ENCODE measurements around the gene MAGI3.
"Not testable (repeated sequence)": the region's sequence is repeated elsewhere in the genome, so short reads cannot be mapped to it uniquely, and the experiment has no call there.

Gene MAGI3

GRCh38 chr1:113686891-113687618, 296.7 kb downstream of the MAGI3 start:
- FAIRE-seq = no peak
- no peak for TF ChIP-seq CTCF (IDR thresholded peaks at IDR 0.05; ENCODE audit: insufficient read depth, missing control alignments)
- no peak for DNase-seq (ENCODE audit: insufficient read length, low spot score)

- no peak for FAIRE-seq
- no peak for DNase-seq (ENCODE audit: insufficient read length, low spot score)
- no peak for TF ChIP-seq CTCF (IDR thresholded peaks at IDR 0.05; ENCODE audit: insufficient read depth, missing control alignments)
Measured at GRCh38 chr1:113691184-113691583, 300.9 kb downstream of the MAGI3 start.

- no peak for TF ChIP-seq CTCF (IDR thresholded peaks at IDR 0.05; ENCODE audit: insufficient read depth, missing control alignments)
- DNase-seq (ENCODE audit: insufficient read length, low spot score) (no peak), FAIRE-seq (no peak)
Measured at GRCh38 chr1:113692342-113692741, 302.0 kb downstream of the MAGI3 start.

- FAIRE-seq (no peak), DNase-seq (ENCODE audit: insufficient read length, low spot score) (no peak)
- TF ChIP-seq CTCF (IDR thresholded peaks at IDR 0.05; ENCODE audit: insufficient read depth, missing control alignments) = no peak
Measured at GRCh38 chr1:113692824-113693431, 302.6 kb downstream of the MAGI3 start.

- no peak for DNase-seq (ENCODE audit: insufficient read length, low spot score)
- no peak for FAIRE-seq
- TF ChIP-seq CTCF (IDR thresholded peaks at IDR 0.05; ENCODE audit: insufficient read depth, missing control alignments) = no peak
Measured at GRCh38 chr1:113694910-113695309, 304.6 kb downstream of the MAGI3 start.

- TF ChIP-seq CTCF (IDR thresholded peaks at IDR 0.05; ENCODE audit: insufficient read depth, missing control alignments) = no peak
- DNase-seq (ENCODE audit: insufficient read length, low spot score) (no peak), FAIRE-seq (no peak)
Measured at GRCh38 chr1:113701429-113701828, 311.1 kb downstream of the MAGI3 start.

- TF ChIP-seq CTCF (IDR thresholded peaks at IDR 0.05; ENCODE audit: insufficient read depth, missing control alignments) = peak; percentile 5
- DNase-seq (ENCODE audit: insufficient read length, low spot score) (no peak), FAIRE-seq (no peak)
Measured at GRCh38 chr1:113714606-113715269, 324.4 kb downstream of the MAGI3 start.

GRCh38 chr1:113717506-113717905, 327.2 kb downstream of the MAGI3 start:
- not testable (repeated sequence) for DNase-seq (ENCODE audit: insufficient read length, low spot score); FAIRE-seq

- not testable (repeated sequence) for DNase-seq (ENCODE audit: insufficient read length, low spot score); FAIRE-seq
Measured at GRCh38 chr1:113718621-113719020, 328.3 kb downstream of the MAGI3 start.

Measured in D721Med (cell line).